Measurements from ENCODE around the gene ARHGEF19.

- no peak for TF ChIP-seq EZH2phosphoT487 (IDR thresholded peaks at IDR 0.05; ENCODE audit: borderline replicate concordance, low read length)
- TF ChIP-seq, protein P1, sequence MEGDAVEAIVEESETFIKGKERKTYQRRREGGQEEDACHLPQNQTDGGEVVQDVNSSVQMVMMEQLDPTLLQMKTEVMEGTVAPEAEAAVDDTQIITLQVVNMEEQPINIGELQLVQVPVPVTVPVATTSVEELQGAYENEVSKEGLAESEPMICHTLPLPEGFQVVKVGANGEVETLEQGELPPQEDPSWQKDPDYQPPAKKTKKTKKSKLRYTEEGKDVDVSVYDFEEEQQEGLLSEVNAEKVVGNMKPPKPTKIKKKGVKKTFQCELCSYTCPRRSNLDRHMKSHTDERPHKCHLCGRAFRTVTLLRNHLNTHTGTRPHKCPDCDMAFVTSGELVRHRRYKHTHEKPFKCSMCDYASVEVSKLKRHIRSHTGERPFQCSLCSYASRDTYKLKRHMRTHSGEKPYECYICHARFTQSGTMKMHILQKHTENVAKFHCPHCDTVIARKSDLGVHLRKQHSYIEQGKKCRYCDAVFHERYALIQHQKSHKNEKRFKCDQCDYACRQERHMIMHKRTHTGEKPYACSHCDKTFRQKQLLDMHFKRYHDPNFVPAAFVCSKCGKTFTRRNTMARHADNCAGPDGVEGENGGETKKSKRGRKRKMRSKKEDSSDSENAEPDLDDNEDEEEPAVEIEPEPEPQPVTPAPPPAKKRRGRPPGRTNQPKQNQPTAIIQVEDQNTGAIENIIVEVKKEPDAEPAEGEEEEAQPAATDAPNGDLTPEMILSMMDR (IDR thresholded peaks at IDR 0.05; ENCODE audit: low read depth, low read length, poor library complexity, severe bottlenecking), result no peak
Measured at GRCh38 chr1:16153999-16154673, 58.3 kb downstream of the ARHGEF19 start.

All from DOHH2 (cell line).